K562 (cell line): ENCODE data around the gene SCRN1. TPM values are rescaled to one million over a fixed set of nuclear protein-coding genes. Genes with fewer than 3 reads are reported as not detected.

Experiments used
- ATAC-seq: fragments of 200-7000 bp; cut with Tn5 transposase; 3 replicates; pipeline ENCODE4 v1.9.1; 2020; ENCODE audit warnings: moderate library complexity
- BruUV-seq: library from RNA; stranded (reverse); fragments of 400-500 nt; replicated peaks from 2 replicates; lab custom pipeline; 2021; lab: Mats Ljungman, UMichigan
- CTCF ChIA-PET: fragments of 300-600 bp; formaldehyde crosslinking; extraction: SDS; loops from one replicate; lab custom pipeline; 2021; ENCODE audit warnings: low intra/inter-chr PET ratio; lab: Yijun Ruan, JAX
- POLR2A ChIA-PET: fragments of 300-600, 350-650 bp; sonication (Branson Sonifier 250); formaldehyde crosslinking; extraction: SDS; loops from one replicate; lab custom pipeline; 2021; ENCODE audit warnings: antibody characterized with exemption, inconsistent platforms; lab: Yijun Ruan, JAX
- DNase-seq, 4 experiments: peaks; one replicate each; pipeline versions ENCODE4 v3.0.0 to v3.0.0-alpha.2; 2011 to 2018; ENCODE audit warnings: low spot score in 3 of 4, mixed read lengths in 3 of 4; ENCODE audit errors: extremely low read depth in 1 of 4
- FAIRE-seq: peaks from 2 replicates; lab custom pipeline; 2011; peaks lifted over from hg19 to GRCh38; lab: Jason Lieb, UNC
- H2AFZ ChIP-seq: 2 replicates; pipeline ENCODE4 v1.6.0; 2011; ENCODE audit warnings: low read depth, low read length, control low read depth, inconsistent platforms
- H3K27ac ChIP-seq: fragments of 200-600 bp; 3 replicates; pipeline ENCODE4 v1.8.0; 2011; ENCODE audit warnings: low read depth, mild to moderate bottlenecking, control low read depth, inconsistent platforms, low read length, moderate library complexity, mixed read lengths; ENCODE audit errors: extremely low read depth
- H3K27me3 ChIP-seq, 2 experiments: fragments of 300-600 bp in 1 of 2; 2 replicates in 1 of 2; 3 replicates in 1 of 2; pipeline versions ENCODE4 v1.6.0 to v1.8.0; 2011; ENCODE audit warnings: inconsistent platforms in 2 of 2, low read length in 2 of 2, mild to moderate bottlenecking in 1 of 2, mixed read lengths in 1 of 2, moderate library complexity in 1 of 2; ENCODE audit not compliant: control insufficient read depth in 2 of 2, insufficient read depth in 2 of 2
- H3K36me3 ChIP-seq: fragments of 300-600 bp; 3 replicates; pipeline ENCODE4 v1.8.0; 2011; ENCODE audit warnings: mild to moderate bottlenecking, low read length, inconsistent platforms; ENCODE audit not compliant: control insufficient read depth, insufficient read depth
- H3K4me1 ChIP-seq, 2 experiments: fragments of 200-600 bp in 1 of 2; replicated peaks in 1 of 2; 2 replicates in 1 of 2; 3 replicates in 1 of 2; pipeline versions ENCODE4 v1.5.1 to v1.8.0; 2011; ENCODE audit warnings: inconsistent platforms in 2 of 2, low read length in 2 of 2, mild to moderate bottlenecking in 1 of 2, mixed read lengths in 1 of 2, moderate library complexity in 1 of 2; ENCODE audit not compliant: control insufficient read depth in 2 of 2, insufficient read depth in 2 of 2
- H3K4me2 ChIP-seq: 2 replicates; pipeline ENCODE4 v1.6.1; 2011; ENCODE audit warnings: low read length, control low read depth, inconsistent platforms, mixed read lengths; ENCODE audit not compliant: insufficient read depth
- H3K4me3 ChIP-seq: fragments of 200-600 bp; sonication (generic), shearing (Covaris generic); 2 replicates; pipeline ENCODE4 v1.5.1; 2016; ENCODE audit warnings: control low read depth, inconsistent platforms
- H3K79me2 ChIP-seq: fragments of 200-600 bp; 3 replicates; pipeline ENCODE4 v1.8.0; 2011; ENCODE audit warnings: low read length, inconsistent platforms; ENCODE audit not compliant: control insufficient read depth, insufficient read depth
- H3K9ac ChIP-seq, 2 experiments: 2 replicates each; pipeline versions ENCODE4 v1.6.0 to v1.6.1; 2011; ENCODE audit warnings: low read depth in 2 of 2, low read length in 2 of 2, control low read depth in 1 of 2, inconsistent platforms in 1 of 2, mild to moderate bottlenecking in 1 of 2, mixed read lengths in 1 of 2; ENCODE audit not compliant: insufficient read depth in 1 of 2
- H3K9me1 ChIP-seq: one replicate; pipeline ENCODE4 v1.6.0; 2011; ENCODE audit warnings: inconsistent platforms, mild to moderate bottlenecking, low read length, moderate library complexity; ENCODE audit not compliant: control insufficient read depth, insufficient read depth
- H3K9me3 ChIP-seq: replicated peaks from 2 replicates; pipeline ENCODE4 v1.5.1; 2011; ENCODE audit warnings: low read depth, low read length, inconsistent platforms; ENCODE audit not compliant: control insufficient read depth, insufficient read depth
- H4K20me1 ChIP-seq: replicated peaks from 2 replicates; pipeline ENCODE4 v1.6.1; 2011; ENCODE audit warnings: low read length, inconsistent platforms, mixed read lengths; ENCODE audit not compliant: control insufficient read depth, insufficient read depth
- CEBPG ChIP-seq, 3 experiments: fragments of 200-800 bp in 1 of 3; sonication (Bioruptor generic) in 1 of 3; sonication (generic) in 1 of 3; formaldehyde crosslinking in 1 of 3; IDR thresholded peaks in 2 of 3; conservative IDR thresholded peaks in 1 of 3; 2 replicates each; pipeline versions ENCODE4 v1.6.1 to v1.8.0; 2016 to 2022; ENCODE audit warnings: missing compliant biosample characterization in 2 of 3, missing genetic modification characterization in 2 of 3, mild to moderate bottlenecking in 1 of 3, missing genetic modification reagents in 1 of 3
- MTA2 ChIP-seq: fragments of 450-650 bp; IDR thresholded peaks from 2 replicates; pipeline ENCODE4 v1.6.1; 2016; ENCODE audit warnings: low read depth
- PTBP1 ChIP-seq: fragments of 200-400 bp; formaldehyde crosslinking; IDR thresholded peaks from 2 replicates; pipeline ENCODE4 v1.6.1; 2017; ENCODE audit warnings: low read depth, low read length
- SMARCE1 ChIP-seq: fragments of 450-650 bp; IDR thresholded peaks from 2 replicates; pipeline ENCODE4 v1.7.1; 2016; ENCODE audit warnings: mild to moderate bottlenecking
- SUPT5H ChIP-seq: fragments of 450-650 bp; IDR thresholded peaks from 2 replicates; pipeline ENCODE4 v1.6.1; 2016
- ZFP30 ChIP-seq: fragments of 250-450 bp; sonication (Bioruptor Pico); IDR thresholded peaks from 2 replicates; pipeline ENCODE4 v1.8.0; 2022; ENCODE audit warnings: moderate library complexity, mild to moderate bottlenecking, inconsistent platforms, borderline replicate concordance
- WGBS: fragments of 100-300 bp; shearing (Covaris generic); methylation state at CpG from one replicate; pipeline ENCODE4 v1.1.6; 2016; ENCODE audit warnings: low coverage, mixed read lengths; ENCODE audit not compliant: insufficient coverage; ENCODE audit errors: missing lambda C conversion rate; 5-methylcytosine and 5-hydroxymethylcytosine counted together
- in situ Hi-C: fragments of 300-500 bp; cut with MboI; formaldehyde crosslinking; loops from 4 replicates; pipeline ENCODE4 v1.15.0; 2018; ENCODE audit warnings: inconsistent platforms, mixed read lengths
- intact Hi-C: fragments of 100-400 bp; cut with micrococcal nuclease; formaldehyde crosslinking; loops from 2 replicates; pipeline ENCODE4 v1.14.2; 2022
- polyA plus RNA-seq, 8 experiments: library from polyadenylated mRNA; depleted of rRNA in 4 of 8; stranded (reverse) in 5 of 8; unstranded in 3 of 8; fragments of >200 nt; fragmentation: Nextera tagmentation in 2 of 8; fragmentation: Illumina TruSeq in 1 of 8; extraction: Ambion mirVana in 2 of 8; extraction: Trizol in 1 of 8; gene quantifications; 2 replicates each; pipeline versions ENCODE4 v1.2.1 to v1.2.3, GENCODE V29; 2011 to 2014; ENCODE audit warnings: inconsistent platforms in 1 of 8, missing spikeins in 1 of 8
- total RNA-seq, 7 experiments: library from RNA; depleted of rRNA in 6 of 7; stranded (reverse); fragments of >200 nt in 6 of 7; fragmentation: Illumina TruSeq in 2 of 7; extraction: Trizol in 2 of 7; gene quantifications; 2 replicates each; pipeline versions ENCODE4 v1.2.1 to v1.2.3, GENCODE V29; 2011 to 2021; ENCODE audit warnings: low replicate concordance in 1 of 7
- TF ChIP-seq, protein P1 (sequence below), 2 experiments: fragments of 200-800 bp in 1 of 2; sonication (Bioruptor generic) in 1 of 2; sonication (generic) in 1 of 2; formaldehyde crosslinking in 1 of 2; IDR thresholded peaks in 1 of 2; conservative IDR thresholded peaks in 1 of 2; 2 replicates each; pipeline versions ENCODE4 v1.5.0 to v1.6.1; 2016 to 2020; ENCODE audit warnings: missing compliant biosample characterization in 1 of 2, missing genetic modification characterization in 1 of 2, missing genetic modification reagents in 1 of 2

Gene SCRN1
- total and polyA plus RNA-seq, 9 of the 15 experiments (the other 6 are each of a cell fraction or from before 2014, with no cell fraction given), result 0.13 to 1.4 (median 0.20) TPM

DNA sequence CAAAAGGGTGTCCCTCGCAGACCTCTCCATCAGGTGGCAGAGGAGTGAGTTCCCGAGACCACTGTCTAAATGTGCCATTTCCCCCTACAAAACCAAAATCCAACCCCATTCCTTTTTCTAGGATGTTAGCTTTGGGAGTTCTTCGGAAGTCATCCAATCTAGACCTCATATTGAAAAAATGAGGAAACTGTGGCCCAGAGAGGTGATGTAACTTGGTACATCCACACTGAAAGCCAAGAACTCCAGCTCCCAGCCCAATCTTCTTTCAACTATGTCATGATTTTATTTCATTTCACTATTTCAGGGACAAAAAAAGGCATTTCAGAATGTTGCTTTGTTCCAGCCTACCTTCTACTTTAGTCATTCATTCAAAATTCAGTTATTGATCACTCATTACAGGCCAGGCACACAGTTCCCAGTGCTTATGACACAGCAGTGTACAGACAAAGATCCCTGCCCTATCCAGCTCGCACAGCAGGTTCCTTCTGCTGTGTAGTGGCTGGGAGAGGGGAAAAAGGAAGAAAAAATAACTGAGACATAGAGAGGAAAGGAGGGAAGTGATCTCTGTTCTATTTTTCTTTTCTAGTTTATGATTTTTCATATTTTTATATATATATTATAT, 35.8 kb downstream of the SCRN1 start:
- H3K9me1 ChIP-seq, result no peaks in the 10 kb centered on the region
- ChIA-PET CTCF (no interaction called here), POLR2A (interaction anchor here (0.7 to 0.9 kb wide), 2 partner anchors 317 to 711 kb away, joined by 3 read pairs; no protein-coding TSS in a partner anchor)
- no peaks in the 10 kb centered on the region for H3K36me3 ChIP-seq
- no peak overlapping the region for H2AFZ ChIP-seq
- no peak overlapping the region for H3K27ac ChIP-seq
- H3K79me2 ChIP-seq, result no peaks in the 10 kb centered on the region
- H3K9me3 ChIP-seq, result 0 out of 2 replicates have a peak, but pooled peaks cover 1% of the 10 kb centered on the region
- no TSS peak for BruUV-seq
- intact Hi-C loops, result no loop called here
- H3K9ac ChIP-seq, result no peak overlapping the region
- in situ Hi-C loops, result no loop called here
- peak; percentile 54; the same call in 1 of the 3 replicates for ATAC-seq
- TF ChIP-seq ZFP30 (CRISPR knock-in tag) (no peak), CEBPG (CRISPR knock-in tag; IDR thresholded peaks at IDR 0.05) (no peak), CEBPG (tag; conservative IDR thresholded peaks at IDR 0.05 in 1 of 2, IDR thresholded peaks at IDR 0.05 in 1 of 2) (peak in 1 of 2 experiments; percentile 54; a peak in 1 of 4 replicates), SMARCE1 (no peak), PTBP1 (no peak), MTA2 (no peak), SUPT5H (no peak)
- TF ChIP-seq, protein P1, sequence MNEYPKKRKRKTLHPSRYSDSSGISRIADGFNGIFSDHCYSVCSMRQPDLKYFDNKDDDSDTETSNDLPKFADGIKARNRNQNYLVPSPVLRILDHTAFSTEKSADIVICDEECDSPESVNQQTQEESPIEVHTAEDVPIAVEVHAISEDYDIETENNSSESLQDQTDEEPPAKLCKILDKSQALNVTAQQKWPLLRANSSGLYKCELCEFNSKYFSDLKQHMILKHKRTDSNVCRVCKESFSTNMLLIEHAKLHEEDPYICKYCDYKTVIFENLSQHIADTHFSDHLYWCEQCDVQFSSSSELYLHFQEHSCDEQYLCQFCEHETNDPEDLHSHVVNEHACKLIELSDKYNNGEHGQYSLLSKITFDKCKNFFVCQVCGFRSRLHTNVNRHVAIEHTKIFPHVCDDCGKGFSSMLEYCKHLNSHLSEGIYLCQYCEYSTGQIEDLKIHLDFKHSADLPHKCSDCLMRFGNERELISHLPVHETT (CRISPR knock-in tag; conservative IDR thresholded peaks at IDR 0.05 in 1 of 2, IDR thresholded peaks at IDR 0.05 in 1 of 2), result no peak
- H3K4me3 ChIP-seq, result no peak overlapping the region
- no peak for DNase-seq
- no peaks in the 10 kb centered on the region for H4K20me1 ChIP-seq
- H3K4me2 ChIP-seq, result no peak overlapping the region
- peaks cover 13 to 40% of the 10 kb centered on the region in 2 experiments for H3K27me3 ChIP-seq
- 3% methylated on average over 3 of the region's 4 CpGs for WGBS
- no peaks in the 10 kb centered on the region for H3K4me1 ChIP-seq
- FAIRE-seq, result no peak
